Superior temporal gyrus (tissue), 1 donor: Measurements from ENCODE around the gene SMG6.
A peak's percentile ranks its signal among the peaks of the same experiment; 100 is the strongest.
"Not testable (repeated sequence)": the region's sequence is repeated elsewhere in the genome, so short reads cannot be mapped to it uniquely, and the experiment has no call there.

Experiments used
- DNase-seq: peaks from one replicate; pipeline ENCODE4 v3.0.0-alpha.2; 2016; ENCODE audit errors: extremely low spot score

SMG6 gene

GRCh38 chr17:2202996-2203575, 100.5 kb downstream of the SMG6 start:
- DNase-seq: no peak

- no peak for DNase-seq
These were observed 101.1 kb downstream of the SMG6 start for GRCh38 chr17:2202302-2202995.

GRCh38 chr17:2199386-2199785, 104.2 kb downstream of the SMG6 start:
- not testable (repeated sequence) for DNase-seq

GRCh38 chr17:2198927-2199326, 104.7 kb downstream of the SMG6 start:
- no peak for DNase-seq

GRCh38 chr17:2197271-2197670, 106.3 kb downstream of the SMG6 start:
- no peak for DNase-seq

- DNase-seq: no peak
These were observed 107.9 kb downstream of the SMG6 start for GRCh38 chr17:2195729-2196128.

- DNase-seq: no peak
These were observed 108.7 kb downstream of the SMG6 start for GRCh38 chr17:2194889-2195335.

GRCh38 chr17:2192367-2193057, 111.1 kb downstream of the SMG6 start:
- DNase-seq: no peak

- no peak for DNase-seq
These were observed 111.8 kb downstream of the SMG6 start for GRCh38 chr17:2191785-2192184.

- no peak for DNase-seq
These were observed 112.4 kb downstream of the SMG6 start for GRCh38 chr17:2191227-2191626.

- no peak for DNase-seq
These were observed 113.6 kb downstream of the SMG6 start for GRCh38 chr17:2190014-2190413.

GRCh38 chr17:2188971-2189630, 114.5 kb downstream of the SMG6 start:
- no peak for DNase-seq

- no peak for DNase-seq
These were observed 115.8 kb downstream of the SMG6 start for GRCh38 chr17:2187758-2188157.

- no peak for DNase-seq
These were observed 116.6 kb downstream of the SMG6 start for GRCh38 chr17:2186937-2187336.

- no peak for DNase-seq
These were observed 118.3 kb downstream of the SMG6 start for GRCh38 chr17:2184993-2185931.

- DNase-seq: no peak
These were observed 120.2 kb downstream of the SMG6 start for GRCh38 chr17:2183346-2183745.

- DNase-seq: no peak
These were observed 121.6 kb downstream of the SMG6 start for GRCh38 chr17:2181897-2182448.

- DNase-seq: peak; percentile 77
These were observed 122.2 kb downstream of the SMG6 start for GRCh38 chr17:2181206-2181896.

- DNase-seq: no peak
These were observed 122.8 kb downstream of the SMG6 start for GRCh38 chr17:2180768-2181167.

- peak; percentile 79 for DNase-seq
These were observed 123.8 kb downstream of the SMG6 start for GRCh38 chr17:2179615-2180295.
